GM12878 (cell line): ENCODE data around the gene CHCHD1. TPM values are rescaled to one million over a fixed set of nuclear protein-coding genes. Genes with fewer than 3 reads are reported as not detected.

Experiments used
- ATAC-seq: fragments of 200-7000 bp; cut with Tn5 transposase; 3 replicates; pipeline ENCODE4 v1.9.1; 2020; ENCODE audit warnings: mild to moderate bottlenecking, moderate library complexity
- BruUV-seq: library from RNA; stranded (reverse); fragments of 400-500 nt; replicated peaks from 2 replicates; lab custom pipeline; 2021; lab: Mats Ljungman, UMichigan
- CTCF ChIA-PET: fragments of 300-600 bp; sonication (Branson Sonifier 250); formaldehyde crosslinking; extraction: SDS; loops from one replicate; lab custom pipeline; 2021; ENCODE audit warnings: inconsistent platforms; lab: Yijun Ruan, JAX
- POLR2A ChIA-PET: fragments of 350-600 bp; formaldehyde crosslinking; extraction: SDS; loops from one replicate; lab custom pipeline; 2021; ENCODE audit warnings: inconsistent platforms; lab: Charles Lee
- RAD21 ChIA-PET: fragments of 300-600 bp; sonication (Branson Sonifier 250); formaldehyde crosslinking; loops from one replicate; lab custom pipeline; 2023; ENCODE audit warnings: antibody characterized with exemption; ENCODE audit not compliant: unreplicated experiment; lab: Charles Lee
- SMC1A ChIA-PET: fragments of 300-600 bp; sonication (Branson Sonifier 250); formaldehyde crosslinking; loops from one replicate; lab custom pipeline; 2023; ENCODE audit not compliant: unreplicated experiment, uncharacterized antibody; lab: Charles Lee
- DNase-seq: peaks from one replicate; pipeline ENCODE4 v3.0.0-alpha.2; 2011; ENCODE audit warnings: low read depth, low spot score
- FAIRE-seq: peaks from 3 replicates; lab custom pipeline; 2011; peaks lifted over from hg19 to GRCh38; lab: Jason Lieb, UNC
- H2AFZ ChIP-seq: 2 replicates; pipeline ENCODE4 v1.6.0; 2011; ENCODE audit warnings: low read depth, low read length, control low read depth; ENCODE audit not compliant: control insufficient read depth
- H3K27ac ChIP-seq: 2 replicates; pipeline ENCODE4 v1.5.1; 2011; ENCODE audit warnings: control low read depth; ENCODE audit not compliant: control insufficient read depth, insufficient read depth
- H3K27me3 ChIP-seq, 2 experiments: replicated peaks in 1 of 2; 2 replicates each; pipeline versions ENCODE4 v1.6.0 to v1.6.1; 2011; ENCODE audit warnings: low read length in 1 of 2; ENCODE audit not compliant: control insufficient read depth in 2 of 2, insufficient read depth in 2 of 2
- H3K36me3 ChIP-seq, 2 experiments: 2 replicates each; pipeline ENCODE4 v1.5.1; 2011; ENCODE audit warnings: low read length in 1 of 2; ENCODE audit not compliant: control insufficient read depth in 2 of 2, insufficient read depth in 2 of 2
- H3K4me1 ChIP-seq: 2 replicates; pipeline ENCODE4 v1.6.1; 2011; ENCODE audit warnings: mild to moderate bottlenecking, low read length, moderate library complexity, mixed read lengths; ENCODE audit not compliant: control insufficient read depth, insufficient read depth
- H3K4me2 ChIP-seq: 2 replicates; pipeline ENCODE4 v1.6.0; 2011; ENCODE audit warnings: control low read depth; ENCODE audit not compliant: control insufficient read depth, insufficient read depth
- H3K4me3 ChIP-seq: fragments of 200-600 bp; sonication (generic); 2 replicates; pipeline ENCODE4 v1.5.1; 2016
- H3K79me2 ChIP-seq: 2 replicates; pipeline ENCODE4 v1.6.0; 2011; ENCODE audit warnings: low read length; ENCODE audit not compliant: control insufficient read depth, insufficient read depth
- H3K9ac ChIP-seq: 2 replicates; pipeline ENCODE4 v1.8.0; 2011; ENCODE audit warnings: low read length, control low read depth, mixed read lengths; ENCODE audit not compliant: control insufficient read depth, insufficient read depth
- H3K9me3 ChIP-seq: replicated peaks from 3 replicates; pipeline ENCODE4 v1.5.1; 2011; ENCODE audit warnings: mild to moderate bottlenecking, low read length; ENCODE audit not compliant: control insufficient read depth, insufficient read depth
- H4K20me1 ChIP-seq: 2 replicates; pipeline ENCODE4 v1.6.0; 2011; ENCODE audit not compliant: control insufficient read depth, insufficient read depth
- CBX5 ChIP-seq: sonication (generic); IDR thresholded peaks from 2 replicates; pipeline ENCODE4 v1.6.1; 2016; ENCODE audit warnings: low read depth, moderate library complexity, mild to moderate bottlenecking, inconsistent platforms
- DPF2 ChIP-seq: fragments of 450-650 bp; IDR thresholded peaks from 2 replicates; pipeline ENCODE4 v1.6.1; 2017; ENCODE audit warnings: mild to moderate bottlenecking
- HDAC2 ChIP-seq: fragments of 200-600 bp; sonication (generic); IDR thresholded peaks from 2 replicates; pipeline ENCODE4 v1.6.1; 2017
- HDAC6 ChIP-seq: fragments of 200-600 bp; sonication (generic); IDR thresholded peaks from one replicate; pipeline ENCODE4 v1.8.0; 2017; ENCODE audit warnings: antibody characterized with exemption; ENCODE audit not compliant: unreplicated experiment
- NR2C1 ChIP-seq: fragments of 450-650 bp; IDR thresholded peaks from 2 replicates; pipeline ENCODE4 v1.6.1; 2017; ENCODE audit warnings: antibody characterized with exemption, mild to moderate bottlenecking, moderate library complexity
- PML ChIP-seq: IDR thresholded peaks from 2 replicates; pipeline ENCODE4 v1.6.1; 2012; ENCODE audit warnings: low read length, inconsistent platforms
- SMC3 ChIP-seq: IDR thresholded peaks from 2 replicates; pipeline ENCODE4 v1.6.1; 2011; ENCODE audit warnings: low read length, improper control_type of control experiment, borderline replicate concordance
- STAT1 ChIP-seq: fragments of 450-650 bp; conservative IDR thresholded peaks from 2 replicates; pipeline ENCODE4 v1.6.1; 2014; ENCODE audit warnings: antibody characterized with exemption, mild to moderate bottlenecking
- TCF12 ChIP-seq: IDR thresholded peaks from 2 replicates; pipeline ENCODE4 v1.6.1; 2011; ENCODE audit warnings: low read depth, mild to moderate bottlenecking, low read length
- USF2 ChIP-seq: IDR thresholded peaks from 2 replicates; pipeline ENCODE4 v1.6.1; 2011; ENCODE audit warnings: low read depth, low read length, improper control_type of control experiment, borderline replicate concordance
- ZBED1 ChIP-seq: IDR thresholded peaks from 2 replicates; pipeline ENCODE4 v1.6.1; 2016; ENCODE audit warnings: borderline replicate concordance
- ZNF592 ChIP-seq: fragments of 450-650 bp; IDR thresholded peaks from 2 replicates; pipeline ENCODE4 v1.6.1; 2017; ENCODE audit warnings: mild to moderate bottlenecking, moderate library complexity
- WGBS: methylation state at CpG from one replicate; pipeline ENCODE4 v1.1.6; 2016; ENCODE audit warnings: low lambda C conversion rate; ENCODE audit not compliant: insufficient replicate concordance, insufficient coverage; ENCODE audit errors: missing lambda C conversion rate; 5-methylcytosine and 5-hydroxymethylcytosine counted together
- in situ Hi-C: fragments of 300-500 bp; cut with MboI; formaldehyde crosslinking; loops from 9 replicates; pipeline ENCODE4 v1.14.3; 2018; ENCODE audit warnings: mixed read lengths
- intact Hi-C: fragments of 100-400 bp; cut with micrococcal nuclease; formaldehyde crosslinking; loops from one replicate; pipeline ENCODE4 v1.14.2; 2022; ENCODE audit not compliant: unreplicated experiment
- polyA plus RNA-seq, 11 experiments: library from polyadenylated mRNA; depleted of rRNA in 4 of 11; unstranded in 6 of 11; stranded (reverse) in 5 of 11; fragments of >200 nt; fragmentation: Nextera tagmentation in 4 of 11; fragmentation: Illumina TruSeq in 1 of 11; extraction: Ambion mirVana in 4 of 11; extraction: Trizol in 1 of 11; gene quantifications; 1 replicate in 1 of 11; 2 replicates in 10 of 11; pipeline versions ENCODE4 v1.2.1 to v1.2.3, GENCODE V29; 2011 to 2016; ENCODE audit warnings: inconsistent platforms in 2 of 11, missing spikeins in 2 of 11, low read depth in 1 of 11
- total RNA-seq, 4 experiments: library from RNA; depleted of rRNA in 3 of 4; stranded (reverse); fragments of >200 nt in 3 of 4; fragmentation: Illumina TruSeq in 1 of 4; extraction: Trizol in 1 of 4; gene quantifications; 2 replicates each; pipeline versions ENCODE4 v1.2.1 to v1.2.3, GENCODE V29; 2013 to 2021
- TF ChIP-seq, protein P1 (sequence below): fragments of 450-650 bp; IDR thresholded peaks from 2 replicates; pipeline ENCODE4 v1.6.1; 2017; ENCODE audit warnings: low read depth, mild to moderate bottlenecking, moderate library complexity
- TF ChIP-seq, protein P2 (sequence below): fragments of 450-650 bp; IDR thresholded peaks from 2 replicates; pipeline ENCODE4 v1.6.1; 2017; ENCODE audit warnings: antibody characterized with exemption, mild to moderate bottlenecking, moderate library complexity

The CHCHD1 gene
- total and polyA plus RNA-seq, 10 of the 15 experiments (the other 5 are each of a cell fraction or from before 2014, with no cell fraction given) = 35.0 to 132 (median 70.0) TPM

GRCh38 chr10:73785211-73785720, 3.4 kb downstream of the CHCHD1 start, which contains the start of gene ZSWIM8:
ZSWIM8 (plus strand) TSS chr10:73785606; CDS start chr10:73785879, 273 bp downstream.
- Histone ChIP-seq H4K20me1 (peaks cover 4% of the 10 kb centered on the region; the same call in 1 of the 2 replicates), H3K4me2 (peak within 1 kb of the TSS; percentile 79), H3K27ac (peak within 1 kb of the TSS; percentile 85), H3K36me3 (peaks cover 0 to 7% of the 10 kb centered on the region in 2 experiments; a peak in 2 of 4 replicates), H3K4me1 (peaks cover 10% of the 10 kb centered on the region), H3K27me3 (no peaks in the 10 kb centered on the region), H3K9ac (peak within 1 kb of the TSS; percentile 84), H3K9me3 (no peaks in the 10 kb centered on the region), H2AFZ (peak within 1 kb of the TSS; percentile 97), H3K4me3 (peak within 1 kb of the TSS; percentile 91), H3K79me2 (peaks cover 66% of the 10 kb centered on the region)
- no TSS peak for BruUV-seq
- peak; percentile 89 for ATAC-seq
- RAD21 ChIA-PET = interaction anchor here (0.6 to 2.2 kb wide), 6 partner anchors 12 to 256 kb away, joined by 3 to 12 read pairs (median 4); no protein-coding TSS in a partner anchor
- CTCF ChIA-PET = interaction anchor here (0.9 to 1.4 kb wide), 2 partner anchors 10 to 97 kb away, joined by 5 to 6 read pairs; no protein-coding TSS in a partner anchor
- SMC1A ChIA-PET = interaction anchor here (1.5 to 2.5 kb wide), 4 partner anchors 8 to 26 kb away, joined by 4 to 15 read pairs (median 4); a partner anchor contains a TSS
- in situ Hi-C loops = no loop called here
- WGBS = 2% methylated on average over 30 of the region's 36 CpGs
- DNase-seq = peak; percentile 84
- POLR2A ChIA-PET = interaction anchor here (0.9 to 5.0 kb wide), 7 partner anchors 9 to 132 kb away, joined by 3 to 40 read pairs (median 4); a partner anchor contains a TSS
- intact Hi-C loops = loop anchor here (1.0 to 10.0 kb wide), 3 partner anchors 26 to 130 kb away; partner anchors contain the start of genes NDST2 and SYNPO2L
- peak; percentile 99 for FAIRE-seq
- TF ChIP-seq ZBED1 = no peak
- peak; percentile 69 for TF ChIP-seq NR2C1
- no peak for TF ChIP-seq ZNF592
- no peak for TF ChIP-seq CBX5
- peak; percentile 60 for TF ChIP-seq USF2
- TF ChIP-seq PML = peak; percentile 60; the same call in 1 of the 2 replicates
- no peak for TF ChIP-seq DPF2
- TF ChIP-seq, protein P1, sequence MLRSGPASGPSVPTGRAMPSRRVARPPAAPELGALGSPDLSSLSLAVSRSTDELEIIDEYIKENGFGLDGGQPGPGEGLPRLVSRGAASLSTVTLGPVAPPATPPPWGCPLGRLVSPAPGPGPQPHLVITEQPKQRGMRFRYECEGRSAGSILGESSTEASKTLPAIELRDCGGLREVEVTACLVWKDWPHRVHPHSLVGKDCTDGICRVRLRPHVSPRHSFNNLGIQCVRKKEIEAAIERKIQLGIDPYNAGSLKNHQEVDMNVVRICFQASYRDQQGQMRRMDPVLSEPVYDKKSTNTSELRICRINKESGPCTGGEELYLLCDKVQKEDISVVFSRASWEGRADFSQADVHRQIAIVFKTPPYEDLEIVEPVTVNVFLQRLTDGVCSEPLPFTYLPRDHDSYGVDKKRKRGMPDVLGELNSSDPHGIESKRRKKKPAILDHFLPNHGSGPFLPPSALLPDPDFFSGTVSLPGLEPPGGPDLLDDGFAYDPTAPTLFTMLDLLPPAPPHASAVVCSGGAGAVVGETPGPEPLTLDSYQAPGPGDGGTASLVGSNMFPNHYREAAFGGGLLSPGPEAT = peak; percentile 88
- TF ChIP-seq TCF12 = no peak
- TF ChIP-seq SMC3 = no peak
- TF ChIP-seq HDAC6 = no peak
- TF ChIP-seq, protein P2, sequence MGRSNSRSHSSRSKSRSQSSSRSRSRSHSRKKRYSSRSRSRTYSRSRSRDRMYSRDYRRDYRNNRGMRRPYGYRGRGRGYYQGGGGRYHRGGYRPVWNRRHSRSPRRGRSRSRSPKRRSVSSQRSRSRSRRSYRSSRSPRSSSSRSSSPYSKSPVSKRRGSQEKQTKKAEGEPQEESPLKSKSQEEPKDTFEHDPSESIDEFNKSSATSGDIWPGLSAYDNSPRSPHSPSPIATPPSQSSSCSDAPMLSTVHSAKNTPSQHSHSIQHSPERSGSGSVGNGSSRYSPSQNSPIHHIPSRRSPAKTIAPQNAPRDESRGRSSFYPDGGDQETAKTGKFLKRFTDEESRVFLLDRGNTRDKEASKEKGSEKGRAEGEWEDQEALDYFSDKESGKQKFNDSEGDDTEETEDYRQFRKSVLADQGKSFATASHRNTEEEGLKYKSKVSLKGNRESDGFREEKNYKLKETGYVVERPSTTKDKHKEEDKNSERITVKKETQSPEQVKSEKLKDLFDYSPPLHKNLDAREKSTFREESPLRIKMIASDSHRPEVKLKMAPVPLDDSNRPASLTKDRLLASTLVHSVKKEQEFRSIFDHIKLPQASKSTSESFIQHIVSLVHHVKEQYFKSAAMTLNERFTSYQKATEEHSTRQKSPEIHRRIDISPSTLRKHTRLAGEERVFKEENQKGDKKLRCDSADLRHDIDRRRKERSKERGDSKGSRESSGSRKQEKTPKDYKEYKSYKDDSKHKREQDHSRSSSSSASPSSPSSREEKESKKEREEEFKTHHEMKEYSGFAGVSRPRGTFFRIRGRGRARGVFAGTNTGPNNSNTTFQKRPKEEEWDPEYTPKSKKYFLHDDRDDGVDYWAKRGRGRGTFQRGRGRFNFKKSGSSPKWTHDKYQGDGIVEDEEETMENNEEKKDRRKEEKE = no peak
- TF ChIP-seq STAT1 = no peak
- TF ChIP-seq HDAC2 = no peak
